ENCODE measurements around the gene NPLOC4.

- TF ChIP-seq CTCF (IDR thresholded peaks at IDR 0.05) (no peak), POLR2A (IDR thresholded peaks at IDR 0.05) (no peak), EP300 (IDR thresholded peaks at IDR 0.05) (no peak)
These were observed 96.3 kb downstream of the NPLOC4 start for GRCh38 chr17:81540676-81541027.
